GM12875 (cell line): ENCODE results near the gene OAF.

Experiments
- H3K4me3 ChIP-seq: one replicate; pipeline ENCODE4 v1.5.1; 2011; ENCODE audit warnings: low read depth, low read length, control low read depth
- TF ChIP-seq, protein P1 (sequence below): IDR thresholded peaks from 2 replicates; pipeline ENCODE4 v1.5.1; 2011; ENCODE audit warnings: low read depth, mild to moderate bottlenecking, control low read depth, inconsistent platforms, low read length, moderate library complexity, borderline replicate concordance; ENCODE audit not compliant: insufficient read depth

OAF gene

DNA sequence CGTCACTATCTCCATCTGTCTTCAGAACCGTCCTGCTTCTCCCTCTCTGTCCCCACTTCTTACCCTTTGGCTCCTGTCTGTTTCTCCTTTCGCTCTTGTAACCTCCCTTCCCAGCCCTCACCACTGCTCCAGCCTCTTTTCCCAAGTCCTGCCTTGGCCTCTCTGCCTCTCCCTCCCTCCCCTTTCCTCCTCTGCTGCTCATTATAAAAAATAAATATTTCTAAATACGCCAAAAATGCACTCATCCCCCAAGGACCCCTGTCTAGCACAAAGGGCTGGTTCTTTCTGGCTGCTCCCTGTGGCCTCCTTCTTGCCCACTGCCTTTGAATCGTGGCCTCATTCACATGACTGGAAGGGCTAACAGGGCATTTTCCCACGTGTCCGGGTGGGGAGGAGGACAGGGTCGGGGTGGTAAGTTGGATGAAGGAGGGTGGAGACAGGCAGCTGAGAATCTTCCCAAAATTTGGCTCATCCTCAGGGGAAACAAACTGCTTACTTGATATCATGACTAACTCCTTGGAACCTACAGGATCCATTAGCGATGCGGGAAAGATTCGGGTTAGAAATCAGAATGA lies 26.4 kb upstream of the OAF start:
- TF ChIP-seq, protein P1, sequence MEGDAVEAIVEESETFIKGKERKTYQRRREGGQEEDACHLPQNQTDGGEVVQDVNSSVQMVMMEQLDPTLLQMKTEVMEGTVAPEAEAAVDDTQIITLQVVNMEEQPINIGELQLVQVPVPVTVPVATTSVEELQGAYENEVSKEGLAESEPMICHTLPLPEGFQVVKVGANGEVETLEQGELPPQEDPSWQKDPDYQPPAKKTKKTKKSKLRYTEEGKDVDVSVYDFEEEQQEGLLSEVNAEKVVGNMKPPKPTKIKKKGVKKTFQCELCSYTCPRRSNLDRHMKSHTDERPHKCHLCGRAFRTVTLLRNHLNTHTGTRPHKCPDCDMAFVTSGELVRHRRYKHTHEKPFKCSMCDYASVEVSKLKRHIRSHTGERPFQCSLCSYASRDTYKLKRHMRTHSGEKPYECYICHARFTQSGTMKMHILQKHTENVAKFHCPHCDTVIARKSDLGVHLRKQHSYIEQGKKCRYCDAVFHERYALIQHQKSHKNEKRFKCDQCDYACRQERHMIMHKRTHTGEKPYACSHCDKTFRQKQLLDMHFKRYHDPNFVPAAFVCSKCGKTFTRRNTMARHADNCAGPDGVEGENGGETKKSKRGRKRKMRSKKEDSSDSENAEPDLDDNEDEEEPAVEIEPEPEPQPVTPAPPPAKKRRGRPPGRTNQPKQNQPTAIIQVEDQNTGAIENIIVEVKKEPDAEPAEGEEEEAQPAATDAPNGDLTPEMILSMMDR = no peak
- no peak overlapping the region for H3K4me3 ChIP-seq

DNA sequence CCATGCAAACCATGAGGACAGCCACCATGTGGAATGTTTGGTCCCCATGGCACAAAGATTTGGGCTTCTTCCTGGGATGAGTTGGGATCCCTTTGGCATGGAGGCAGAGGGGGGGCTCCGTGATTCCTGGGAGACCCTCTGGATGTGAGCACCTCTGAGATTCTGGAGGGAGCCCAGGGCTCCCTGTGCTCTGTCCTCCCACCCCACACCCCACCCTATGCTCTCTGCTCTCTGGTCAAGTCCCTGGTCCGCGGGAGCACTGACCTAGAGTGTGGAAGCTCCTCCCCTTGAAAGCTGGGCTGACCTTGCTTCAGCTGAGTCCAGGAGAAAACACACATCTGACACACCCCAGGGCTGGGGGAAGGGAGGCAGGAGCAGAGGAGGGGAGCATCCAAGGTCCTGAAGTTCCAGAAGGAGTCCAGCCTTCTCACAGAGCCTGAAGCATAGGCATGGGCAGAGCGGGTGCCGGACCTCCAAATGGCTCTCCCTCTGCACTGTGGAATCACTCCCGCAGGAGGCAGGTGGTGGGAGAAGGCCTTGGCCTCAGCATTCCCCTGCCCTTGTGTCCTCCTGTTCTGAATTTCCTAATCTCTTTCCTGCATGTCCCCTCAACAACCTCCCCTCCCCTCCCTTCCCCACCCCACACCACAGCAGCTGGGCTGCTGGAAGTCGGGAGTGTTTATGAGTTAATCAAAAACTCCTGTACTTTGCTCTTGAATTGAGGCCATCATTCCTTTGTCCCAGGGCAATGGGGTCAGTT lies 25.7 kb upstream of the OAF start:
- H3K4me3 ChIP-seq = no peak overlapping the region
- TF ChIP-seq, protein P1 = no peak

DNA sequence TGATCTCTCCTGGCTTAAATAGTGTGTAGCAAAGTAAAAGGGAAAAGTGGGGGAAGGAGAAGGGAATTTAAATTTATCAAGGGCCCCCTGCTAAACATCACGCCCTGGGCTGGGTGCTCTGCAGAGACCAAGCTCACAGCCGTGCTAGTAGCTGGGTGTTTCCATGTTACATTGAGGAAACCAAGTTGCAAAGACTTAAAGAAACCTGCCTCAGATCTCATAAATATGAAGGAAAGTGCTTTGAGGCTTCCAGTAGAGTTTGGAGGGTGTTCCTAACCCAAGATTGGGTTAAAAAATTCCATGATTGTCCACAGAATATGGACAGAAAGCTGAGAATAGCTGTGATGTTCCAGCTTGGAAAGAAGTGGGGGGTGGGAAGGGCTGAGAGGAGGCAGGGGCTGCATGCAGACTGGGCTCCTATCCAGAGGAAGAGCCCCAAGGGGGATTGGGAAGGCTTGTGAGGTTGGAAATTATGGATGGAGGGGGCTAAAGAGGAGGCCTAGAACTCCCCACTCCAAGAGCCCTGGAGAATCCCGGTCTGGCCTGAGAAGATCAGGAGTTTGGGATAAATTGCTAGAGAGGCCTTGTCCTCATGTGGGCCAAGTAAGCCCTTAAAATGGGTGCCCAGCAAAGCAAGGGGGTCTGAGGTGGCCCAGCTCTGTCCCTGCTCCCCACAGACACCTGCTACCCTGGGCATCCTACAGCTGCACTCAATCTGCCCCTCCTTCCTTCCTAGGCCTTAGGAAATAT lies 25.0 kb upstream of the OAF start:
- TF ChIP-seq, protein P1 = no peak
- no peak overlapping the region for H3K4me3 ChIP-seq

DNA sequence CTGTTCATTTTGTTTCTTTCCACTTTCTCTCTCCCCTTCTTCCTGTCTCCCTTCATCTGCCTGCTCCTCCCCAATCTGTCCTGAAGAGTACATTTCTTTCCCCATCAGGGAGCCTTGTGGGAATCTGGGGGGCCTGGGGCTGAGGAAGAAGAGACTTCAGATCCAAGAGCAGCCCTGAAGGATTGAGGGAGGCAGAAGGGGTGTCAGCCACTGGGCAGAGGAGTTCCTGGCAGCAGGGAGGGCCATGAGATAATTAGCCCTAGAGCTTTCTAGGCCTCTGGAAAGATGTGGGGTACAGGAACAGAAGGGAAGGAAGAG lies 24.4 kb upstream of the OAF start:
- no peak overlapping the region for H3K4me3 ChIP-seq
- TF ChIP-seq, protein P1 = no peak

DNA sequence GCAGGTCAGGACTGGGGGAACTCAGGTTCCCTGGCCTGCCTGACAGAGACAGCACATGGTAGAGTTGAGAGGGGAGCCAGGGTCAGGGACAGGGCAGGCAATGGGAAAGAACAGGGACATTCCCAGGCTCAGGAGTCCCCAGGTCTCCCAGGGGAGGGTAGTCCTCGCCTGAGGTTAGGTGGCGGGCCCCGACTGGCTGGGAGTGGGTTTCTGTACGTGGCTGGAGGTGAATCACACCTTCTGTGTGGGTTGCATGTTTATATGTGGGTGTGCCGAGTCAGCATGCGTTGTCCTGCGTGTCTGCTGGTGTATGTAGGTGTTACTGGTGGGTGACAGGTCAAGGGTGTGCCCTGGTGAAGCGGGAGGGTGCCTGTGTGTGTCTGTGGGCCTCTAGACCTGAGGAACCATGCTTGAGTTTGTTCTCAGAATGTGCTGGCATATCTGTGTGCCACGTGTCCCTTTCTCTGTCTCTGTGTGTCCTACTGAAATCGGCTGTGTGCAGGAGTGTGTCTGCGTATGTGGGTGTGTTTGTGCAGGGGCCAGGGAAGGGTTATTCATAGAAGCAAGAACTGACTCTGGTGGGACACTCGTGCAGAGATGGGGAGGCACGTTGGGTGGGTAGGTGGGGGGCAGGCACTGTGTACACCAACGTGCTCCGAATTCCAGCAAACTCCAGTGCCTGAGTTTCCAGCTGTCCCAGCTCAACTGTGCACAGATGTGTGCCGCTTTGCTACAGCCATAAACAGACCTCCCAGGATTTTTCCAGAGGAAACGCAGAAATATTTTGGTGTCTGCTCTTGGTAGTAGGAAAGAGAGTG lies 23.8 kb upstream of the OAF start:
- TF ChIP-seq, protein P1 = no peak
- H3K4me3 ChIP-seq = no peak overlapping the region

DNA sequence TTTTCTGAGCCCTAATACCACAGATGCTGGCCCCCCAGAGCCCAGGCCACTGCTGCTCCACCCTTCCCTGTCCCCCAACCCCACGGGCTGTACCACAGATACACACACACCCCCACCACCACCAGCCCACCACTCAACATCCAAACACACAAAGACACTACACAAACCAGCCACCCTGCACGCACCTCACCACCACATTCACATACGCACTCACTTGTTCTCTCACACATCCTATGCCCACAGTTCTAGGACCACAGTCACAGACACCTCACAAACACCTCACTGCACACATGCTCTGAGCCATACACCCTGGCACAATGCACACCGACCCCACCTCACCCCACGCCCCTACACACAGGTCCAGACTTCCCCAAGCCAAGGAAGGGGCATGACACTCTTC lies 22.5 kb upstream of the OAF start:
- no peak overlapping the region for H3K4me3 ChIP-seq
- TF ChIP-seq, protein P1 = no peak
